ENCODE data around the gene UCKL1.

The UCKL1 gene

DNA sequence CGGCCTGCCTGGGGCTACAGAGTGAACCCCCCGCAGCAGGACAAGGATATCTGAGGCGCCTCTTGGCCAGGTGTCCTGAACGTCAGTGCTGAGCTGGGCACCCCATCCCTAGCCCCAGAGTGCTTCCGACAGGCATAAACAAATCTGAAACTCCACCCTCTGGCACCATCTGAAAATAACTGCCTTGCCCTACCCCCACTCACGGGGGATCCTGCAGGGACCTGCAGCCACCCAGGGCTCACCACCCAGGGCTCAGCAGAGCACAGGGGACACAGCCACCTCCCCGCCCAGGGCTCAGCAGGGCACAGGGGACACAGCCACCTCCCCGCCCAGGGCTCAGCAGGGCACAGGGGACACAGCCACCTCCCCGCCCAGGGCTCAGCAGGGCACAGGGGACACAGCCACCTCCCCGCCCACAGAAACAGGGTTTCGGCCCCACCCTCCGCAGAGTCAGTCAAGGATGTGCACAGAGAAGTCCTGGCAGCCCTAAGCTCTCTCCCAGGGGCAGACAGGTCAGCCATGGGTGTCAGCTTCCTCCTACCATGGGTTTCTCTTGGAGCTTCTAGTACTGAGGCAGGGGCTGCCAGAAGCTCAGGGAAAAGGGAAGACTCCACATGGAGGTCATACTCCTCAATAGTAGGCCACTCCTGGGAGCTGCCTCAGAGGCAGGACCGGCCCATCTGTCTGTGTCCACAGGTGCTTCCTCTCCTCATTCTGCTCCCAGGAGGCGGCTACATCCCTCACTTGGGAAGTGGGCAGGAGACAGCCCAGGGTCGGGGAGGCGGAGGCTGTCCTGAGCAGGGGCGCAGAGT is 4.6 kb downstream of the UCKL1 start:
- TF ChIP-seq, protein P1, sequence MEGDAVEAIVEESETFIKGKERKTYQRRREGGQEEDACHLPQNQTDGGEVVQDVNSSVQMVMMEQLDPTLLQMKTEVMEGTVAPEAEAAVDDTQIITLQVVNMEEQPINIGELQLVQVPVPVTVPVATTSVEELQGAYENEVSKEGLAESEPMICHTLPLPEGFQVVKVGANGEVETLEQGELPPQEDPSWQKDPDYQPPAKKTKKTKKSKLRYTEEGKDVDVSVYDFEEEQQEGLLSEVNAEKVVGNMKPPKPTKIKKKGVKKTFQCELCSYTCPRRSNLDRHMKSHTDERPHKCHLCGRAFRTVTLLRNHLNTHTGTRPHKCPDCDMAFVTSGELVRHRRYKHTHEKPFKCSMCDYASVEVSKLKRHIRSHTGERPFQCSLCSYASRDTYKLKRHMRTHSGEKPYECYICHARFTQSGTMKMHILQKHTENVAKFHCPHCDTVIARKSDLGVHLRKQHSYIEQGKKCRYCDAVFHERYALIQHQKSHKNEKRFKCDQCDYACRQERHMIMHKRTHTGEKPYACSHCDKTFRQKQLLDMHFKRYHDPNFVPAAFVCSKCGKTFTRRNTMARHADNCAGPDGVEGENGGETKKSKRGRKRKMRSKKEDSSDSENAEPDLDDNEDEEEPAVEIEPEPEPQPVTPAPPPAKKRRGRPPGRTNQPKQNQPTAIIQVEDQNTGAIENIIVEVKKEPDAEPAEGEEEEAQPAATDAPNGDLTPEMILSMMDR (IDR thresholded peaks at IDR 0.05; ENCODE audit: borderline replicate concordance, insufficient read depth, low read depth, low read length): no peak

DNA sequence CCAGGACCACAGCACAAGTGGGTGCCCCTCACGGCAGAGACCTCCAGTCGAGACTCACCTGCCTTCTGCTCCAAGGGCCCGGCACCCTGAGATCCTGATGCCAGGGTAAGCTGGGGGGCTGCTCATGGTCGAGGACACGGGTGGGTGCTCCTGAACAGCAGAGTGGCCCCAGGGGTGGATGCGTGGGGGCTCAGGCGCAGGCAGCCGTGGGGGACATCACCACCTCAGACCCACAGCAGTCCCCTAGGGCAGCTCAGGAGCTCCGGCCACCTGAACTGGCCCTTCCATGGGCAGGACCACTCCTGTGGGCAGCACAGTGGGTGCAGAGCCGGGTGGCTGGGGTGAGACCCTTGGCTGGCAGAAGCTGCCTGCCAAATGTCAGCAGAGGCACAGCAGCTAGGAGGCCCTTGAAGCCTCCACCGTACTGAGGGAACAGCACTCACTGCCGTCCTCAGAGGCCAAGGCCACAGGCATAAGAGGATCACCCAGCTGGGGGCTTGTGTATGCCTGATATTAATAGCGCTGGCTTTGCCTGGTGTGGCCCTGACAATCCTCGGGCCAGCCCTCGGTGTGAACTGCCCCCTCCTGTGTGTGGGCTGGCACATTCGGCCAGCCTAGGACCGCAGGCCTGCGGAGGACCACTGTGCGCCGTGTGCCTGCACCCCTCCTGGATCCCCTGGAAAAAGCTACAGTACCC is 5.4 kb downstream of the UCKL1 start:
- no peak overlapping the region for H3K4me3 ChIP-seq (ENCODE audit: low read depth, low read length)

More for the DNA sequence above, 4.6 kb downstream of the UCKL1 start:
- H3K4me3 ChIP-seq (ENCODE audit: low read depth, low read length): no peak overlapping the region

DNA sequence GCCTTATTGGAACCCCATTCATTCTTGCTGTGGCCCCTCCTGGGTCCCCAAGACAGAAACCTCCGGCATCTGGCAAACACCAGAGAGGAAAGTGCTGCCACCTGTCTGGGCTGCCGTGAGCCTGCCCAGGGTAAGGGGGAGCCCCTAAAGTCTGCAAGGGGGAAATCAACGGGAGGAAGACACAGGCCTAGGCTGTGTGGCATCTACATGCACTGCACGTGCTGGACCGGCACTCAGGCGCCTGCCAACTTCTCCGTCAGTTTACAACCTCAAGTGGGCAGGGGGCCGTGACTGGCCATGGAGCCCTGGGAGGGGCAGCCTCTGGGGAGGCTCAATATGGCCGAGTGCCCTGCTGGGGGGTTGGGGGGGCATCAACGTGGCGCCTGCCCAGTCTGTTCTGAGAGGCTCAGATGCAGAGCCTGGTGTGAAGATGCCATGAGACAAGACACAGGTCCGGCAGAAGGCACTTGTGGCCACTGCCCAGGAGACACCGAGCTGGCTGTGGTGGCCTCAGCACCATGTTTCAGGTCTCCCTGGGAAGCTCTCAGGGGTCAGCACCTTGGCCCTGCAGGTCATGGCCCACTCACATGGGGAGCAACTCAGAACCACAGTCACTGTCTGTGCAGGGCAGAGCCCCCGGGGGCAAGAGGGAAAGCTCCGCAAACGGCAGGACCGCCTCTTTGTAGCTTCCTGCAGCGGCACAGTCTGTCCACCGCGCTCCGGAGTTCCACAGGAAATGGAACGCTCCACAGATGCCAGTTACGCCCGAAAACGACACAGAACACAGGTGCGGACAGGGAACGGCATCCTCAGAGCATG is 8.4 kb downstream of the UCKL1 start:
- TF ChIP-seq, protein P1 (IDR thresholded peaks at IDR 0.05; ENCODE audit: borderline replicate concordance, insufficient read depth, low read depth, low read length): no peak
- H3K4me3 ChIP-seq (ENCODE audit: low read depth, low read length): no peak overlapping the region

More for the DNA sequence above, 5.4 kb downstream of the UCKL1 start:
- TF ChIP-seq, protein P1 (IDR thresholded peaks at IDR 0.05; ENCODE audit: borderline replicate concordance, insufficient read depth, low read depth, low read length): no peak

DNA sequence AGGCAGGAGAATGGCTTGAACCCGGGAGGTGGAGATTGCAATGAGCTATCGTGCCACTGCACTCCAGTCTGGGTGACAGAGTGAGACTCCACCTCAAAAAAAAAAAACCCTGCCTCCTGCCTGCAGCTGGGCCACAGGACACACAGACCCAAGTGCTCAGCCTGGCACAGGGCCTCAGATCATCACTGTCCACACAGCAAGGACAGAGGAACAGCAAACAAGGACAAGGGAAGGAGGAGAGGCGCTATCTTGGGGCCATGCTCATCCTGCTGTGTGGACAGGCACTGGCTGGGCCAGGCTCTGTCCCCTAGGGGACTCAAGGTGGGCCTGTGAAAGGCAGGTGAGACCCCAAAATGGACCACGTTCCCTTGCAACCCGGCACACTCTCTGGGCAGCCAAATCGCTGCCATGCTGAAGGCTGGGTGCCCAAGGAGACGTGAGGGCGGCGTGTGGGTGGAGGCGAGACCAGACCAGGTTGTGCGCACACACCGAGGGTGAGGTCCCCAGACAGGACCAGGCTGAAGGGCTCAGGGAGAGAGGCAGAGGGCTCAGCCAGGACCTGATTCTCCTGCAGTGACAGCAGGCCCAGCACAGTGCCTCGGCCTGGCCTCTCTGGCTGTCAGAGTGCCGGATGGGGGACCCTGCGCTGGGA is 9.1 kb downstream of the UCKL1 start:
- H3K4me3 ChIP-seq (ENCODE audit: low read depth, low read length): no peak overlapping the region
- TF ChIP-seq, protein P1 (IDR thresholded peaks at IDR 0.05; ENCODE audit: borderline replicate concordance, insufficient read depth, low read depth, low read length): no peak

DNA sequence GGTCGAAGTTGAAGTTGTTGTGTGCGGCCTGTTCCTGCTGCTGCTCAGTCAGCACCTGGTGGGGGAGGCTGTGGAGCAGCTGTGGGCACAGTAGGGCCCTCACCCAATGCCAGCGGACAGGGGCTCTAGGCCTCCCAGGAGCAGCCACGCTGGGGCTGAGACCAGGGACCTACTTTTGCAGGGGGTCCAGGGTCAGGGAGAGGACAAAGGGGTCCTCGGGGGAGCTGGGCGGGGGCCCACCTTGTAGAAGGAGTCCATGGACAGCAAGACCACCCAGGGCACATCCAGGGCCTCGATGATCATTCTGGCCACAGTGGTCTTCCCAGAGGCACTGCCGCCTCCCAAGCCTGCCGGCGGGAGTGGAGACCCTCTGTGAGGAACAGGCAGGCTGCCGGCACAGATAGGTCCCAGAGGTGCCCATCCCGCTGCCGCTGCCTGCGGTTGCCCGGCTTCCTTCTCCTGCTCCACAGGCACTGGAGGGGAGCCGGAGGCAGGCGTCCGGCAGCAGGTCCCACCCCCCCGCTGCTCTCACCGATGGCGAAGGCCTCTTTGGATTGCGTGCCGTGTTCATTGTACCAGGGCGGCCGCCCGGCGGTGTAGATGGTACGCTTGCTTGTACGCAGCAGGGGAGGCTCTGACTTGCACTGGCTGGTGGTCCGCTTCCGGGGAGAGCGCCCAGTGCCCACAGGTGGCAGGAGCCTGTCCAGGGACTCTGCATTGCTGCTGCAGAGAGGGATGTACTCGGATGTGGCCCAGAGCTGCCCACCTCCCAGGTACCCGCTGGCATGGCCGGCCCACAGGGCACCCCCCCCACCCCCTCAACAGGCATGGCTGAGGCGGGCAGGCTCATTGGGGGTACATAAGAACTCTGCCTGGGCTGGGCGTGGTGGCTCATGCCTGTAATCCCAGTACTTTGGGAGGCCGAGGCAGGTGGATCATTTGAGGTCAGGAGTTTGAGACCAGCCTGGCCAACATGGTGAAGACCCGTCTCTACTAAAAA is 10.0 kb downstream of the UCKL1 start:
- no peak overlapping the region for H3K4me3 ChIP-seq (ENCODE audit: low read depth, low read length)
- TF ChIP-seq, protein P1 (IDR thresholded peaks at IDR 0.05; ENCODE audit: borderline replicate concordance, insufficient read depth, low read depth, low read length): no peak

All from GM12875 (cell line).